PC-9 (cell line): ENCODE measurements around the gene CDK2AP2. TPM values are rescaled to one million over a fixed set of nuclear protein-coding genes. Genes with fewer than 3 reads are reported as not detected.

Source experiments
- BruUV-seq: library from RNA; stranded (reverse); fragments of 400-500 nt; replicated peaks from 2 replicates; lab custom pipeline; 2021; lab: Mats Ljungman, UMichigan
- CTCF ChIA-PET: fragments of 300-600 bp; sonication (Branson Sonifier 250); formaldehyde crosslinking; loops from one replicate; lab custom pipeline; 2022; ENCODE audit warnings: antibody characterized with exemption; lab: Charles Lee
- POLR2A ChIA-PET: fragments of 300-600 bp; sonication (Branson Sonifier 250); formaldehyde crosslinking; loops from one replicate; lab custom pipeline; 2022; ENCODE audit warnings: antibody characterized with exemption; ENCODE audit not compliant: unreplicated experiment; lab: Charles Lee
- DNase-seq, 2 experiments: peaks; one replicate each; pipeline versions ENCODE4 v3.0.0 to v3.0.0-alpha.2; 2015 to 2022; ENCODE audit warnings: mixed read lengths in 1 of 2
- H2AFZ ChIP-seq: fragments of 200-600 bp; sonication (generic); 2 replicates; pipeline ENCODE4 v1.8.1; 2017; ENCODE audit warnings: antibody characterized with exemption
- H3F3A ChIP-seq: fragments of 200-600 bp; sonication (generic); 2 replicates; pipeline ENCODE4 v1.8.1; 2017; ENCODE audit warnings: antibody characterized with exemption, mild to moderate bottlenecking, low read depth; ENCODE audit not compliant: insufficient read depth
- H3K27ac ChIP-seq: fragments of 200-600 bp; sonication (generic); 2 replicates; pipeline ENCODE4 v1.6.1; 2016; ENCODE audit warnings: mixed run types
- H3K27me3 ChIP-seq: fragments of 200-600 bp; sonication (generic); 2 replicates; pipeline ENCODE4 v1.6.1; 2016; ENCODE audit warnings: low read depth, mixed run types; ENCODE audit not compliant: insufficient read depth
- H3K36me3 ChIP-seq: fragments of 200-600 bp; sonication (generic); 2 replicates; pipeline ENCODE4 v1.6.1; 2016; ENCODE audit warnings: low read depth, mixed run types
- H3K4me1 ChIP-seq: fragments of 200-600 bp; sonication (generic); replicated peaks from 2 replicates; pipeline ENCODE4 v1.6.1; 2016; ENCODE audit warnings: mixed run types; ENCODE audit not compliant: insufficient read depth
- H3K4me2 ChIP-seq: fragments of 200-600 bp; sonication (generic); 2 replicates; pipeline ENCODE4 v1.6.1; 2017; ENCODE audit warnings: mixed run types
- H3K4me3 ChIP-seq: fragments of 200-600 bp; sonication (generic); 2 replicates; pipeline ENCODE4 v1.6.1; 2016; ENCODE audit warnings: mixed run types
- H3K79me2 ChIP-seq: fragments of 200-600 bp; sonication (generic); 2 replicates; pipeline ENCODE4 v1.6.1; 2017; ENCODE audit warnings: low read depth, mixed run types
- H3K9me2 ChIP-seq: fragments of 200-600 bp; sonication (generic); 2 replicates; pipeline ENCODE4 v1.8.1; 2017; ENCODE audit warnings: mild to moderate bottlenecking; ENCODE audit not compliant: insufficient read depth
- H3K9me3 ChIP-seq: fragments of 200-600 bp; sonication (generic); 2 replicates; pipeline ENCODE4 v1.8.1; 2016; ENCODE audit warnings: low read depth; ENCODE audit not compliant: insufficient read depth
- H4K20me1 ChIP-seq: fragments of 200-600 bp; sonication (generic); 2 replicates; pipeline ENCODE4 v1.8.1; 2017; ENCODE audit not compliant: insufficient read depth
- EZH2 ChIP-seq: fragments of 200-600 bp; sonication (generic); IDR thresholded peaks from 2 replicates; pipeline ENCODE4 v1.8.0; 2017; ENCODE audit warnings: antibody characterized with exemption, low read depth
- intact Hi-C: fragments of 100-400 bp; cut with micrococcal nuclease; formaldehyde crosslinking; loops from one replicate; pipeline ENCODE4 v1.10.0; 2022; ENCODE audit not compliant: unreplicated experiment
- total RNA-seq: library from RNA; stranded (reverse); gene quantifications from 2 replicates; pipeline ENCODE4 v1.2.3, GENCODE V29; 2021
- TF ChIP-seq, protein P1 (sequence below): fragments of 200-600 bp; sonication (generic); conservative IDR thresholded peaks from 2 replicates; pipeline ENCODE4 v1.6.1; 2017; ENCODE audit warnings: mixed run types, antibody characterized with exemption, mild to moderate bottlenecking, moderate library complexity

The CDK2AP2 gene
- total RNA-seq, 1 experiment from 2014 or later: 80.0 TPM

DNA sequence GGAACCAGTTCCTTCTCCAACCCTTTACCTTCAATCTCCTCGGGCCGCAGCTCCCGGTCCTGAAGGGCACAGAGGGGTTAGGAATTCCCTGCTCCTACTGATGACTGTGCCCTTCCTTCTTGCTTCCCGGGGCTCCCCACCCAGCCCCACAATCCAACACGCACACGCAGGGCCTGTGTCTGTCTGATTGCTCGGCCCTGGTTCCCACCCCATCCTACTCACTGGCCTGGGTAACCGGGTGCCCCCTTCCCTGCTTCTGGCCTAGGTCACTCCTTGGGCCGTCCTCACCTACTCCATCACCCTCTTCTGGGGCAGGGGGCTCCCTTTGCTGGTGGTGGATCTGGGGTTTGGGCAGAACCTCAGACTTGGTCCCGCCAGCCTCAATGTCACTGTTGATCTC lies 14.0 kb upstream of the CDK2AP2 start:
- no peaks in the 10 kb centered on the region for H3K9me2 ChIP-seq
- BruUV-seq: no TSS peak
- H3K9me3 ChIP-seq: no peaks in the 10 kb centered on the region
- intact Hi-C loops: no loop called here
- DNase-seq: no peak
- H3K27me3 ChIP-seq: peaks cover 23% of the 10 kb centered on the region
- H3K27ac ChIP-seq: no peak overlapping the region
- ChIA-PET POLR2A (no interaction called here), CTCF (no interaction called here)
- no peak overlapping the region for H3K4me2 ChIP-seq
- H3F3A ChIP-seq: no peaks in the 10 kb centered on the region
- TF ChIP-seq, protein P1, sequence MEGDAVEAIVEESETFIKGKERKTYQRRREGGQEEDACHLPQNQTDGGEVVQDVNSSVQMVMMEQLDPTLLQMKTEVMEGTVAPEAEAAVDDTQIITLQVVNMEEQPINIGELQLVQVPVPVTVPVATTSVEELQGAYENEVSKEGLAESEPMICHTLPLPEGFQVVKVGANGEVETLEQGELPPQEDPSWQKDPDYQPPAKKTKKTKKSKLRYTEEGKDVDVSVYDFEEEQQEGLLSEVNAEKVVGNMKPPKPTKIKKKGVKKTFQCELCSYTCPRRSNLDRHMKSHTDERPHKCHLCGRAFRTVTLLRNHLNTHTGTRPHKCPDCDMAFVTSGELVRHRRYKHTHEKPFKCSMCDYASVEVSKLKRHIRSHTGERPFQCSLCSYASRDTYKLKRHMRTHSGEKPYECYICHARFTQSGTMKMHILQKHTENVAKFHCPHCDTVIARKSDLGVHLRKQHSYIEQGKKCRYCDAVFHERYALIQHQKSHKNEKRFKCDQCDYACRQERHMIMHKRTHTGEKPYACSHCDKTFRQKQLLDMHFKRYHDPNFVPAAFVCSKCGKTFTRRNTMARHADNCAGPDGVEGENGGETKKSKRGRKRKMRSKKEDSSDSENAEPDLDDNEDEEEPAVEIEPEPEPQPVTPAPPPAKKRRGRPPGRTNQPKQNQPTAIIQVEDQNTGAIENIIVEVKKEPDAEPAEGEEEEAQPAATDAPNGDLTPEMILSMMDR: no peak
- no peak for TF ChIP-seq EZH2
- H3K79me2 ChIP-seq: no peaks in the 10 kb centered on the region
- H3K4me3 ChIP-seq: no peak overlapping the region
- H2AFZ ChIP-seq: no peak overlapping the region
- H4K20me1 ChIP-seq: no peaks in the 10 kb centered on the region
- H3K4me1 ChIP-seq: no peaks in the 10 kb centered on the region
- no peaks in the 10 kb centered on the region for H3K36me3 ChIP-seq

- H3F3A ChIP-seq: peaks cover 3% of the 10 kb centered on the region; the same call in 1 of the 2 replicates
- no peaks in the 10 kb centered on the region for H4K20me1 ChIP-seq
- no peaks in the 10 kb centered on the region for H3K36me3 ChIP-seq
- no peak for DNase-seq
- no peak overlapping the region for H3K4me2 ChIP-seq
- BruUV-seq: no TSS peak
- no peak overlapping the region for H3K4me3 ChIP-seq
- intact Hi-C loops: no loop called here
- no peak overlapping the region for H2AFZ ChIP-seq
- H3K4me1 ChIP-seq: no peaks in the 10 kb centered on the region
- H3K27ac ChIP-seq: no peak overlapping the region
- POLR2A ChIA-PET: interaction anchor here (0.6 kb wide), 1 partner anchor 48 kb away, joined by 3 read pairs; no protein-coding TSS in a partner anchor
- no peaks in the 10 kb centered on the region for H3K79me2 ChIP-seq
- peaks cover 23% of the 10 kb centered on the region for H3K27me3 ChIP-seq
- CTCF ChIA-PET: no interaction called here
- H3K9me3 ChIP-seq: no peaks in the 10 kb centered on the region
- TF ChIP-seq, protein P1: no peak
- no peak for TF ChIP-seq EZH2
- H3K9me2 ChIP-seq: no peaks in the 10 kb centered on the region
These were observed 13.2 kb upstream of the CDK2AP2 start for GRCh38 chr11:67520856-67521824.

- Histone ChIP-seq H3K79me2 (no peaks in the 10 kb centered on the region), H3K4me3 (no peak overlapping the region), H3K9me2 (no peaks in the 10 kb centered on the region), H3K27me3 (peaks cover 30% of the 10 kb centered on the region), H4K20me1 (no peaks in the 10 kb centered on the region), H3K9me3 (no peaks in the 10 kb centered on the region), H3F3A (peaks cover 10% of the 10 kb centered on the region; the same call in 1 of the 2 replicates), H3K36me3 (no peaks in the 10 kb centered on the region), H2AFZ (no peak overlapping the region), H3K4me2 (no peak overlapping the region), H3K27ac (no peak overlapping the region), H3K4me1 (no peaks in the 10 kb centered on the region)
- TF ChIP-seq EZH2: no peak
- TF ChIP-seq, protein P1: no peak
- intact Hi-C loops: no loop called here
- POLR2A ChIA-PET: no interaction called here
- CTCF ChIA-PET: no interaction called here
- BruUV-seq: no TSS peak
- no peak for DNase-seq
These were observed 11.8 kb upstream of the CDK2AP2 start for GRCh38 chr11:67519726-67520125.
